ENCODE measurements around the gene PSAT1.

The PSAT1 gene

DNA sequence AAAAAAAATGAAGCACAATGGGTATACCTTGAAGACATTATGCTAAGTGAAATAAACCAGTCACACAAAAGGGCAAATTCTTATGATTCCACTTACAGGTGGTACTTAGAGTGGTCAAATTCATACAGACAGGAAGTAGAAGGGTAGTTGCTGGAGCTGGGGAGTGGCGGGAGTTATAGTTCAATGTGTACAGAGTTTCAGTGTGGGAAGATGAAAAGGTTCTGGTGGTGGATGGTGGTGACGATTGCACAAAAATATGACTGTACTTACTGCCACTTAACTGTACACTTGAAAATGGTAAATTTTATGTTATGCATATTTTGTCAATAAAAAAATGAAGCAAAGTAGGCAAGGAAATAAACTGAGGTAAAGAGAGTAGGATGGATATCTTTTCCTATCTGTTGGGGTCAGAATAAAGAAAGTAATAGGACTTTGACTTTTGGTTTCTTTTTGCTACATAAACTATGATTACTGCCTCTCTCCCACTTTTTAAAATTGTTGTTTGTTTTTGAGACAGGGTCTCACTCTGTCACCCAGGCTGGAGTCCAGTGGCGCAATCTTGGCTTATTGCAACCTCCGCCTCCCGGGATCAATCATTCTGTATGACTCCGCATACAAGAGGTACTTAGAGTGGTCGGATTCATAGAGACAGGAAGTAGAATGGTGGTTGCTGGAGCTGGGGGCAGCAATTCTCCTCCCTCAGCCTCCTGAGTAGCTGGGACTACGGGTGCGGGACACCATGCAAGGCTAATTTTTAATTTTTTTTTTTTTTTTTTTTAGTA lies 4.0 kb upstream of the PSAT1 start:
- 95 to 98% methylated on average over 5 to 6 of the region's 9 CpGs for WGBS, 2 experiments (ENCODE audit: insufficient coverage in 2 of 2)
- no peak overlapping the region for H3K27ac ChIP-seq (ENCODE audit: low read depth, low read length, severe bottlenecking)
- peaks cover 5% of the 10 kb centered on the region for H3K4me1 ChIP-seq (ENCODE audit: control insufficient read depth, insufficient read depth, low read length, poor library complexity, severe bottlenecking)
- no peaks in the 10 kb centered on the region for H3K9me3 ChIP-seq (ENCODE audit: control insufficient read depth, low read length)
- H3K36me3 ChIP-seq (ENCODE audit: control insufficient read depth, insufficient read depth, low read length), result no peaks in the 10 kb centered on the region
- H3K4me3 ChIP-seq (ENCODE audit: extremely low read depth, insufficient read depth, low read length, poor library complexity, severe bottlenecking), result no peak overlapping the region

DNA sequence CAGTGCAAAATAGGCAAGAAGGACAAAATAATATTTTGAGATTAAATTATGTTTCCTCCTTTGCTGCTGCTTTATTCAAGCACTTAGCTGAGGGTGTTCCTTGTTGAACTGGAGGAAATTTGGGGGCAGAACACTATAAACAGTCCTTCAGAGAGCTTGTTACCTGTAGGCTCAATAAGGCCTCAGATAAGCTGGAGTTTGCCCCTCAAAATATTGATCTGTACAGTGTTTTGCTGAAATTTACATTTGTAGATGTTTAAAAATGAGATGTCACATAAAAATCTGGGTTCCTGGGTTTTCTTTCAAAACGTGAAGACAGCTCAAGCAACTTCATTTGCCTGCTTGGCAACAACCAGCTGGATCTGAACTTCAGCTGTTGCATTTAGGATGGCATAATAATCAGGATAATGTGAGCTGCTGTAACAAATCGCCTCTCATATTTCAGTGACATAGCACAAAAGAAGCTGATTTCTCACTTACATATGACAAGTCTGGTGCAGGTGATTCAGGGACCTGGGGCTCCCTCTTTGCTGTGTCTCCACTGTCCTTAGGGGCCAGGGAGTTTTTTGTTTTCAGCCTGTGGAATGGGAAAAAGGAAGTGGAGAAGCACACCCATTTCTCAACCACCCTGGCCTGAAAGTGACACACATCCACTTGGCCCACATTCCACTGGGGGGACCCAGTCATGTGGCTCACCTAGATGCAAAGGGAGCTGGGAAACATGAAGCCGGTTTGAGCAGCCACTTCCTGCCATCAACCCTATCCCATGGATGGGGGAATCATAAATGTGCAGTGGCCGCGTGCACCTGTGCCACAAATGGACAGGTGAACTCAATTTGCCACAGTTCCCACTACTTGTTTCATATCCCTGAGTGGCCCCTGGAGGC lies 2.4 kb upstream of the PSAT1 start:
- H3K4me3 ChIP-seq (ENCODE audit: extremely low read depth, insufficient read depth, low read length, poor library complexity, severe bottlenecking), result no peak overlapping the region
- H3K27ac ChIP-seq (ENCODE audit: low read depth, low read length, severe bottlenecking), result no peak overlapping the region
- 83 to 90% methylated on average over 1 to 2 of the region's 5 CpGs for WGBS, 2 experiments (ENCODE audit: insufficient coverage in 2 of 2)
- peaks cover 3% of the 10 kb centered on the region for H3K36me3 ChIP-seq (ENCODE audit: control insufficient read depth, insufficient read depth, low read length)
- H3K4me1 ChIP-seq (ENCODE audit: control insufficient read depth, insufficient read depth, low read length, poor library complexity, severe bottlenecking), result peaks cover 9% of the 10 kb centered on the region
- H3K9me3 ChIP-seq (ENCODE audit: control insufficient read depth, low read length), result no peaks in the 10 kb centered on the region

DNA sequence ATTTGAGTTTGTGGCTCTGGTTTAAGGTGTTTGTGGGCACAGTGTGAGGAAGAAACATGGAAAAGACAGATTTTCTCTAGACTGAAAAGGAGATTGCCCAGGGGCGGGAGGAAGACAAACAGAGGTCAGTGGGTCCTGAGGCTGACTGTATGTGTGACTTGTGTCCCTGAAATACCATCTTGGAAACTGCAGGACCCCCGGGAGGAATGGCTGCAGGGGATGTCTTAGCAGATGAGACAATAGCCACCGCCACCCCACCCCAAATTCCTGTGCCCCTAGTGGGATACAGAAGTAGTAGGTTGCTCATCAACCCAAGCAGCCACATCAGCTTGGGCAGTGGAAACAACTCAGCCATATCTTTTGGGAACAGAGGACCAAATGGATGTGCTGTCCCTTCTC lies 1.7 kb upstream of the PSAT1 start:
- Histone ChIP-seq H3K36me3 (ENCODE audit: control insufficient read depth, insufficient read depth, low read length) (peaks cover 10% of the 10 kb centered on the region), H3K4me1 (ENCODE audit: control insufficient read depth, insufficient read depth, low read length, poor library complexity, severe bottlenecking) (peaks cover 11% of the 10 kb centered on the region), H3K9me3 (ENCODE audit: control insufficient read depth, low read length) (no peaks in the 10 kb centered on the region), H3K27ac (ENCODE audit: low read depth, low read length, severe bottlenecking) (no peak overlapping the region), H3K4me3 (ENCODE audit: extremely low read depth, insufficient read depth, low read length, poor library complexity, severe bottlenecking) (no peak overlapping the region)
- 80 to 93% methylated on average over 2 to 3 of the region's 3 CpGs for WGBS, 2 experiments (ENCODE audit: insufficient coverage in 2 of 2)

DNA sequence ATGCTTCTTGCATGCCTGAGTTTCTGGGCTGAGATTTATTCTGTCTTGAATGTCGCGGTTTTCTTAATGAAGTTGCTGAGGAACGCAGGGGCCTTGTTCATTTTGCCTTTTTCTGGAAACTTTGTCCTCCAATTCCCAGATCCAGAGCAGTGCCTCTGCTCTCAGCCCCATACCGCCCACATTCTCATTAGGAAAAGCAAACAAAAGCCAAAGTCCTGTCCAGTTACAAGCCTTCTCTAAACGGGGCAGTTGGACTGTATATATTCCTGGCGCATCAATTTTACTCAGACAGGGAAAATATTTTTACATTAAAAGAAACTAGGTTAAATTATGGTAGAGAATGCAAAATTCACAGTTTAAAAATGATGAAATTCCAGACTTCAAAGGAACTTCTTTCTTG lies 1.2 kb upstream of the PSAT1 start:
- peaks cover 15% of the 10 kb centered on the region for H3K36me3 ChIP-seq (ENCODE audit: control insufficient read depth, insufficient read depth, low read length)
- 70 to 77% methylated on average over 2 to 4 of the region's 6 CpGs for WGBS, 2 experiments (ENCODE audit: insufficient coverage in 2 of 2)
- H3K27ac ChIP-seq (ENCODE audit: low read depth, low read length, severe bottlenecking), result peak overlapping the region; percentile 98
- no peaks in the 10 kb centered on the region for H3K9me3 ChIP-seq (ENCODE audit: control insufficient read depth, low read length)
- peaks cover 11% of the 10 kb centered on the region for H3K4me1 ChIP-seq (ENCODE audit: control insufficient read depth, insufficient read depth, low read length, poor library complexity, severe bottlenecking)
- peak overlapping the region; percentile 69 for H3K4me3 ChIP-seq (ENCODE audit: extremely low read depth, insufficient read depth, low read length, poor library complexity, severe bottlenecking)

DNA sequence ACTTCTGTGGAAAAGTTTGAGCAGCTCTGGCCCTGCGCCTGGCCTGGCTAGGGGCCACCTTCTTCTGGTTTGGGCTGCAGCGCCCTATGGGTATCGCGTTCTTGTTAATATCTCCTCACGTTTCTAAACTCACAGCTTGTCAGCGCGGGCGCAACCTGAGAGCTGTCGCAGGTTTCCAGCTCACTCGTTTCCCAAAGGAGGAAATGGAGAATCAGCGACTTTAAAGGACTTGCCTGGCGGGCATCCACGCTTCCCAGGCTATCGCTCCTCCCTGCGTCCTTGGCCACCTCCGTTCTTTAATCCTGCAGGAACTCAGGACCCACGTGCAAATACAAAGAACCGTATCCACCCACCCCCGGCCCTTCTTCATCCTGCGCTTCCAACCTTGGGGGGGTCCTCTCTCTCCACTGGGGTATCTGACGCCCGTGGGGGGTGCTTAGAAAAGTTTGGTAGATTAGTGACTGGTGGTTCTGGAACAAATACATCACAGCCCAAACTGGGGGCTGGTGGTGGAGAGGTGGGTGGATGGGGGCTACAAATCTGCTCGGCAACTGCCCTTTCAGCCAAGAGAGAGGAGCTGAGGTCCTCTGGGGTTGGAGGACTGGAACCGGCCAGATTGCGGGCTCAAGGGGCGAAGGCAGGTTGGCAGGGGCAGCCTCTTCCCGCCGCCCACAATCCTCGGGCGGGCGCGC lies 578 bp upstream of the PSAT1 start:
- Histone ChIP-seq H3K4me3 (ENCODE audit: extremely low read depth, insufficient read depth, low read length, poor library complexity, severe bottlenecking) (peak overlapping the region; percentile 69), H3K27ac (ENCODE audit: low read depth, low read length, severe bottlenecking) (peak overlapping the region; percentile 98), H3K9me3 (ENCODE audit: control insufficient read depth, low read length) (no peaks in the 10 kb centered on the region), H3K36me3 (ENCODE audit: control insufficient read depth, insufficient read depth, low read length) (peaks cover 21% of the 10 kb centered on the region), H3K4me1 (ENCODE audit: control insufficient read depth, insufficient read depth, low read length, poor library complexity, severe bottlenecking) (peaks cover 11% of the 10 kb centered on the region)
- WGBS, 2 experiments (ENCODE audit: insufficient coverage in 2 of 2), result 4 to 6% methylated on average over 23 of the region's 32 CpGs

DNA sequence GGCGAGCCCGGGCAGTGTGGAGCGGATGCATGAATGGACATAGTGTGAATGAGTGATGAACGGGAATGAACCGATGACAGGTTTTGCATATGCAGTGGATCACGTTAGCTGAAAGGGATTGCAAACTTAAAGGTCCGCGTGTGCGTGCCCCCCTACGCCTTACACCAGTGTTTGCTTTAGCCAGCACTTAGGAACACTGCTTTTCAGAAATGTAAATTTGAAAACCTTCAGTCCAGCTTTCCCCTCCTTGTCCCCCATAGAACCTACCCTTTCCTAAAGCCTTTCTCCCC lies 692 bp downstream of the PSAT1 start:
- Histone ChIP-seq H3K27ac (ENCODE audit: low read depth, low read length, severe bottlenecking) (peak overlapping the region; percentile 98), H3K36me3 (ENCODE audit: control insufficient read depth, insufficient read depth, low read length) (peaks cover 32% of the 10 kb centered on the region), H3K9me3 (ENCODE audit: control insufficient read depth, low read length) (no peaks in the 10 kb centered on the region), H3K4me3 (ENCODE audit: extremely low read depth, insufficient read depth, low read length, poor library complexity, severe bottlenecking) (peak overlapping the region; percentile 69), H3K4me1 (ENCODE audit: control insufficient read depth, insufficient read depth, low read length, poor library complexity, severe bottlenecking) (peaks cover 11% of the 10 kb centered on the region)
- WGBS, 2 experiments (ENCODE audit: insufficient coverage in 2 of 2), result 0 to 1% methylated on average over 10 of the region's 10 CpGs

DNA sequence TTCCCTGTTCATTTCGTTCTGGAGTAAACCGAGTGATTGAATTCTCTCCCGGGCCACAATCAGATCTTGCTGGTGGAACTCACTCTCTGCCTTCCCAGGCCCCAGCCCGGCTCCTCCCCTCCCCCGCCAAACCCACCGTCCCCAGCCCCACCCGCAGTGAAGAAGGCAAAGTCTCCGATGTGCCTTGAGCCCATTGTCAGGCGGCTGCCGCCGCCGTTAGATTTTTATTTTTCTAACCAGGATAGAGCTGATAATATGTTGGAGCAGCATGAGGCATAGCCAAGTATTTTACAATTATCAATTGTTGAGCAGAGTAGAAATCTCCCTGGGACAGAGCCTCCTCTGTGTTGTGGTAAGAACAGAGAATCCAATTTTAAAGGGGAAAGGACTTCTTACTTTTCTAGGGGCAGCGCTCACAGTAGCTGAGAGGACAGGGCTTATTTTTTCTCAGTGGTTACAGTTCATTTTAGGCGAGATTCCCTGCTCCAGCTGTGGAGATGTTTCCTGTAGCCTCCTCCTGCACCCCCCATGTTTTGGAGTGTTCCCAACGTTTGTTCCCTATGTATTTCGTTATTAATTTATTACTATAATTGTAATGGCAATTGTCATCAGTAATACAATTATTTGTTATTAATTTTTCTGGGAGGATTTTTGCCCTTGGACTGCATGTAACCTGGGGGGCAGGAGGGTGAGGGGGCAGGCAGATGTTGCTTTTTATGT lies 1.3 kb downstream of the PSAT1 start:
- no peaks in the 10 kb centered on the region for H3K9me3 ChIP-seq (ENCODE audit: control insufficient read depth, low read length)
- 7% methylated on average over 5 to 6 of the region's 16 CpGs for WGBS, 2 experiments (ENCODE audit: insufficient coverage in 2 of 2)
- H3K4me1 ChIP-seq (ENCODE audit: control insufficient read depth, insufficient read depth, low read length, poor library complexity, severe bottlenecking), result peaks cover 11% of the 10 kb centered on the region
- H3K36me3 ChIP-seq (ENCODE audit: control insufficient read depth, insufficient read depth, low read length), result peaks cover 38% of the 10 kb centered on the region
- peak overlapping the region; percentile 98 for H3K27ac ChIP-seq (ENCODE audit: low read depth, low read length, severe bottlenecking)
- peak overlapping the region; percentile 69 for H3K4me3 ChIP-seq (ENCODE audit: extremely low read depth, insufficient read depth, low read length, poor library complexity, severe bottlenecking)

DNA sequence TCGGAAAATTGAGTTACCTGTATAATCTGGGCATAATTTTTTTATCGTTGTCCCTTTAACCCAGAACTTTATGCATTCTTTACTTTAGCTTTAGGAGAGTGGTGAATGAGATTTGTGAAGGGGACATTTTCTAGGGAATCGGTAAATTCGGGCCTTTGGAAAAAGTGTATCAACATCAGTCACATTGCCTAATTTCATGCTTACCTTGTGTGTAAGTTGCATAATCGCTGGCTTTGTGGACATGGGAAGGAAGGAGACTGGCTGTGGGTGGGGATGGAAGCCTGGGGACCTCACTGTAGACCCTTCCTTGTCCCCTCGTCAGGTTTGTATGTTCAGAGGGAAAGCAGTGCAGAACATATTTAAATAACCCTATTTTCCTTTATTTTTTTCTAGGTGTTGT lies 3.3 kb downstream of the PSAT1 start:
- H3K27ac ChIP-seq (ENCODE audit: low read depth, low read length, severe bottlenecking), result no peak overlapping the region
- H3K4me1 ChIP-seq (ENCODE audit: control insufficient read depth, insufficient read depth, low read length, poor library complexity, severe bottlenecking), result peaks cover 11% of the 10 kb centered on the region
- H3K9me3 ChIP-seq (ENCODE audit: control insufficient read depth, low read length), result no peaks in the 10 kb centered on the region
- no peak overlapping the region for H3K4me3 ChIP-seq (ENCODE audit: extremely low read depth, insufficient read depth, low read length, poor library complexity, severe bottlenecking)
- H3K36me3 ChIP-seq (ENCODE audit: control insufficient read depth, insufficient read depth, low read length), result peaks cover 58% of the 10 kb centered on the region
- WGBS, 2 experiments (ENCODE audit: insufficient coverage in 2 of 2), result 93 to 100% methylated on average over 1 to 2 of the region's 6 CpGs

DNA sequence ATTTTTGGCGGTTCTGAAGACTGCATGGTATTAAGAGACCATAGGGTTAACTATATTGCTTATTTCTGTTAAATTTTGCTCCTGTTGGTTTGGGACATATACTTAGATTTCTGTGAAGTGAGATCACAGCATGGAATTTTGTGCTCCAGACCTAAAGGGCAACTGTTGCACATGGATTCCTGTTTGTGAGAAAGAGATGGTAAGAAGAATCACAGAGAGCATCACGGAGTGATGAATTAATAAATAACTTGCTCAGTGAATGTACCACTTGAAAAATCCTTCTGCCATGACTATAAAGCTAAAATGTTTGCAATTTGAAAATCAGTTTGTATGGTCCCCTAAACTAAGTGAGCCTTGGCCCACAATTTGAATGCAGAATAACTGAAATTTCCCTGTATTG lies 4.5 kb downstream of the PSAT1 start:
- H3K4me1 ChIP-seq (ENCODE audit: control insufficient read depth, insufficient read depth, low read length, poor library complexity, severe bottlenecking), result peaks cover 6% of the 10 kb centered on the region
- H3K9me3 ChIP-seq (ENCODE audit: control insufficient read depth, low read length), result no peaks in the 10 kb centered on the region
- H3K36me3 ChIP-seq (ENCODE audit: control insufficient read depth, insufficient read depth, low read length), result peaks cover 71% of the 10 kb centered on the region
- H3K4me3 ChIP-seq (ENCODE audit: extremely low read depth, insufficient read depth, low read length, poor library complexity, severe bottlenecking), result no peak overlapping the region
- no CpG with 5 or more reads among the region's 2 CpGs for WGBS, 2 experiments (ENCODE audit: insufficient coverage in 2 of 2)
- H3K27ac ChIP-seq (ENCODE audit: low read depth, low read length, severe bottlenecking), result no peak overlapping the region

DNA sequence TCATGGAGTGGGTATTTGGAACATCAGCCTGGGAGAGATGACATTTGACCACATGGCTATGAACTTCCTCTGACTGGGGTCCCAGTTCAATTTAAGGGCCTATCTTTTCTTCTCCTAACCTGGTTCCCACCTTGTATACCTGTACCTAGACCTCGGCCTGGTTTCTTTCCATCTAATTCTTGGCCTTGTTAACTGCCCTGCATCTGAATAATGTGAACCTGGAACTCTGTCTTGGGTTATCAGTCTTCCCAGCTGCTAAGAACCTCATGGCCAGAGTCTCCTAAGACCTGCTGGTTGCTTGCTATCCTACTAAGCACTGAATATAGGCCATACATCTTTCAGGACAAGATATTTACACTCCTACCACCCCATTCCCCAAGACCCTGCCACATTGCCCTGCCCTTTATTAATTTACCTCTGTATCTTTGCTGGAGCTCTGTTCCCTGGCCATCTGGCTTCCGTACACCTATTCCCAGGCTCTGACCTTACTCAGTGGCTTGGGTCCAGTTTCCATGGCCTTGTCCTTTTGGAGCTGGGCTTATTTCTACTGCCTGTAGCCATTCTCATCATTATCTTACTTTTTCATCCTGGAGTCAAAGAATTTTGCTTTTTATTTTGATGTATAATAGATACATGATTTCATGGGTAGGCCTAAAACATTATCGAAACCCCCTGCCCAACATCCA lies 6.6 kb downstream of the PSAT1 start:
- Histone ChIP-seq H3K36me3 (ENCODE audit: control insufficient read depth, insufficient read depth, low read length) (peaks cover 90% of the 10 kb centered on the region), H3K27ac (ENCODE audit: low read depth, low read length, severe bottlenecking) (no peak overlapping the region), H3K4me3 (ENCODE audit: extremely low read depth, insufficient read depth, low read length, poor library complexity, severe bottlenecking) (no peak overlapping the region), H3K9me3 (ENCODE audit: control insufficient read depth, low read length) (no peaks in the 10 kb centered on the region), H3K4me1 (ENCODE audit: control insufficient read depth, insufficient read depth, low read length, poor library complexity, severe bottlenecking) (peaks cover 3% of the 10 kb centered on the region)
- 96 to 100% methylated on average over 2 of the region's 3 CpGs for WGBS, 2 experiments (ENCODE audit: insufficient coverage in 2 of 2)
